ENCODE measurements around the gene ATP9A.
"Not testable (repeated sequence)": the region's sequence is repeated elsewhere in the genome, so short reads cannot be mapped to it uniquely, and the experiment has no call there.

Gene ATP9A

GRCh38 chr20:51775241-51775640 lies 7.1 kb upstream of the ATP9A start:
- TF ChIP-seq CTCF (IDR thresholded peaks at IDR 0.05; ENCODE audit: control insufficient read depth, extremely low read depth, insufficient read depth) = no peak
- no peak overlapping the region for H3K4me3 ChIP-seq (ENCODE audit: low read depth, low read length)
- no peak for DNase-seq (ENCODE audit: low read depth)

GRCh38 chr20:51772236-51772635 lies 4.0 kb upstream of the ATP9A start:
- no peak for TF ChIP-seq CTCF (IDR thresholded peaks at IDR 0.05; ENCODE audit: control insufficient read depth, extremely low read depth, insufficient read depth)
- DNase-seq (ENCODE audit: low read depth) = no peak
- no peak overlapping the region for H3K4me3 ChIP-seq (ENCODE audit: low read depth, low read length)

DNA sequence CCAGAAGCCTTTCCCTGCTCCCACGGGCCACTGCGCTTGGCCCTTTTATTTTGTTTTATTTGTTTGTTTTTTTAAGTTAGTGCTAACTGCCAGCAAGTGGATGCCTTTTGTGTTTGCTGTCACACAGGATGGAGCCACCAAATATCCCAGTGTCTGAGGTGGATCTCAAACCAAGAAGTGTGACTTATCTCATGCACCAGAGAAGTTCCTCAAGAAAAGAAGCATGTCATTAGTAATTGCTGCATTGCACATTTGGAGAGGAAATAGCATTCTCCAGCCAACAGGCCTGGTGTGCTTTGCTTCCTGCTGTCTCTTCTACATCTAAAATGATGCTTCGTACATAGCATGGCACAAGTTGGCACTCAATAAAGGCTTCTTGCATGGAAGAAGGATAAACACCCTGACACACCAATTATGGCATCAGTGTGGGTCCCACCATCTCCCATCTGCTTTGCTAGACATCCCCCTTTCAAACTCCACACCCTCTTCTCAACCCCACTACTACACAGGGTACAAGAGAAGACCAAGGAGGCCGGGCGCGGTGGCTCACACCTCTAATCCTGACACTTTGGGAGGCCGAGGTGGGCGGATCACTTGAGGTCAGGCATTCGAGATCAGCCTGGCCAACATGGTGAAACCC lies 1.9 kb upstream of the ATP9A start:
- TF ChIP-seq CTCF (IDR thresholded peaks at IDR 0.05; ENCODE audit: control insufficient read depth, extremely low read depth, insufficient read depth) = no peak
- DNase-seq (ENCODE audit: low read depth) = no peak
- H3K4me3 ChIP-seq (ENCODE audit: low read depth, low read length) = no peak overlapping the region

DNA sequence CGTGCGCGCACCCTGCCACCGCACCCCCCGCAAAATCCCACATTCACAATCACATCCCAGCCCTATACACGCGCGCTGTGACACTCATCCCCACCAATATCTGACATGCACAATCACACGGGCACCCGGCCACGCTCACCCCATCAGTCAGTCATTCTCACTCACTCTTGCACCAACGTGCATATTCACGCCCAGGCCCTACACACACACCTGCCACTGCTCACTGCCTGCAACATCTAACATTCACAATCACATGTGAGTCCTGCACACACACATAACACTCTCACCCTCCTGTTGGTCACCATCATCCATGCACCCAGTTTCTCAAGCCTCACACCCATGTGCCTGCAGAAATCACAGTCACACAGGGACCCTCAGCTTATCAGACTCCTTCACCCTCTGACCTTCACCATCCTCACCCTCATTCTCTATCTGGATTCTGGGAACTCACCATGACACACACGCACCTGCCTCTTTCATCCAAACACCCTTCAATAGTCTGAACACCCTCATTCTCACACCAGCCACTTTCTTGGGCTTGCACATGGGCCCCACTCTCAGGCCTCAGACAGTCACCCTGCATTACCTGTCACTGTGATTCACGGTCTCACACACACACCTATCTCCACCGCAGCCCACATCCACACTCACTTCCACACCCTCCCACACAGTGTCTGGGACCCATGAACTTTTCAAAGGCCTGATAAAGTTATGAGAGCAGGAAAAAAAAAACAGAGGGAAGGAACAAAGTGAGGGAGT lies 748 bp upstream of the ATP9A start:
- no peak for TF ChIP-seq CTCF (IDR thresholded peaks at IDR 0.05; ENCODE audit: control insufficient read depth, extremely low read depth, insufficient read depth)
- no peak for DNase-seq (ENCODE audit: low read depth)
- peak overlapping the region; percentile 29 for H3K4me3 ChIP-seq (ENCODE audit: low read depth, low read length)

GRCh38 chr20:51766994-51767866 lies 960 bp downstream of the ATP9A start:
- H3K4me3 ChIP-seq (ENCODE audit: low read depth, low read length) = peak overlapping the region; percentile 94
- peak; percentile 62 for DNase-seq (ENCODE audit: low read depth)
- TF ChIP-seq CTCF (IDR thresholded peaks at IDR 0.05; ENCODE audit: control insufficient read depth, extremely low read depth, insufficient read depth) = 0 out of 2 replicates have a peak, but pooled peaks have one; percentile 1

DNA sequence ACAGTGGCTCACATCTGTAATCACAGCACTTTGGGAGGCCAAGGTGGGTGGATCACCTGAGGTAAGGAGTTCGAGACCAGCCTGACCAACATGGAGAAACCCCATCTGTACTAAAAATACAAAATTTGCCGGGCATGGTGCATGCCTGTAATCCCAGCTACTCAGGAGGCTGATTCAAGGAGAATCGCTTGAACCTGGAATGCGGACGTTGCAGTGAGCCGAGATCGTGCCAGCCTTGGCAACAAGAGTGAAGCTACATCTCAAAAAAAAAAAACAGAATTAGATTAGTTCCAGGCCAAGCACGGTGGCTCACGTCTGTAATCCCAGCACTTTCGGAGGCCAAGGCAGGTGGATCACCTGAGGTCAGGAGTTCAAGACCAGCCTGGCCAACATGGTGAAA lies 2.8 kb downstream of the ATP9A start:
- not testable (repeated sequence) for DNase-seq (ENCODE audit: low read depth)

More for the DNA sequence above, 2.8 kb downstream of the ATP9A start:
- not testable (repeated sequence) for H3K4me3 ChIP-seq (ENCODE audit: low read depth, low read length)

Measured in LNCaP clone FGC (cell line).